GM12878 (cell line): Measurements from ENCODE around the gene FIG4. TPM values are rescaled to one million over a fixed set of nuclear protein-coding genes. Genes with fewer than 3 reads are reported as not detected.

Source experiments
- ATAC-seq: fragments of 200-7000 bp; cut with Tn5 transposase; 3 replicates; pipeline ENCODE4 v1.9.1; 2020; ENCODE audit warnings: mild to moderate bottlenecking, moderate library complexity
- BruUV-seq: library from RNA; stranded (reverse); fragments of 400-500 nt; replicated peaks from 2 replicates; lab custom pipeline; 2021; lab: Mats Ljungman, UMichigan
- CTCF ChIA-PET: fragments of 300-600 bp; sonication (Branson Sonifier 250); formaldehyde crosslinking; extraction: SDS; loops from one replicate; lab custom pipeline; 2021; ENCODE audit warnings: inconsistent platforms; lab: Yijun Ruan, JAX
- POLR2A ChIA-PET: fragments of 350-600 bp; formaldehyde crosslinking; extraction: SDS; loops from one replicate; lab custom pipeline; 2021; ENCODE audit warnings: inconsistent platforms; lab: Charles Lee
- RAD21 ChIA-PET: fragments of 300-600 bp; sonication (Branson Sonifier 250); formaldehyde crosslinking; loops from one replicate; lab custom pipeline; 2023; ENCODE audit warnings: antibody characterized with exemption; ENCODE audit not compliant: unreplicated experiment; lab: Charles Lee
- SMC1A ChIA-PET: fragments of 300-600 bp; sonication (Branson Sonifier 250); formaldehyde crosslinking; loops from one replicate; lab custom pipeline; 2023; ENCODE audit not compliant: unreplicated experiment, uncharacterized antibody; lab: Charles Lee
- DNase-seq: peaks from one replicate; pipeline ENCODE4 v3.0.0-alpha.2; 2011; ENCODE audit warnings: low read depth, low spot score
- FAIRE-seq: peaks from 3 replicates; lab custom pipeline; 2011; peaks lifted over from hg19 to GRCh38; lab: Jason Lieb, UNC
- H2AFZ ChIP-seq: 2 replicates; pipeline ENCODE4 v1.6.0; 2011; ENCODE audit warnings: low read depth, low read length, control low read depth; ENCODE audit not compliant: control insufficient read depth
- H3K27ac ChIP-seq: 2 replicates; pipeline ENCODE4 v1.5.1; 2011; ENCODE audit warnings: control low read depth; ENCODE audit not compliant: control insufficient read depth, insufficient read depth
- H3K27me3 ChIP-seq, 2 experiments: replicated peaks in 1 of 2; 2 replicates each; pipeline versions ENCODE4 v1.6.0 to v1.6.1; 2011; ENCODE audit warnings: low read length in 1 of 2; ENCODE audit not compliant: control insufficient read depth in 2 of 2, insufficient read depth in 2 of 2
- H3K36me3 ChIP-seq, 2 experiments: 2 replicates each; pipeline ENCODE4 v1.5.1; 2011; ENCODE audit warnings: low read length in 1 of 2; ENCODE audit not compliant: control insufficient read depth in 2 of 2, insufficient read depth in 2 of 2
- H3K4me1 ChIP-seq: 2 replicates; pipeline ENCODE4 v1.6.1; 2011; ENCODE audit warnings: mild to moderate bottlenecking, low read length, moderate library complexity, mixed read lengths; ENCODE audit not compliant: control insufficient read depth, insufficient read depth
- H3K4me2 ChIP-seq: 2 replicates; pipeline ENCODE4 v1.6.0; 2011; ENCODE audit warnings: control low read depth; ENCODE audit not compliant: control insufficient read depth, insufficient read depth
- H3K4me3 ChIP-seq: fragments of 200-600 bp; sonication (generic); 2 replicates; pipeline ENCODE4 v1.5.1; 2016
- H3K79me2 ChIP-seq: 2 replicates; pipeline ENCODE4 v1.6.0; 2011; ENCODE audit warnings: low read length; ENCODE audit not compliant: control insufficient read depth, insufficient read depth
- H3K9ac ChIP-seq: 2 replicates; pipeline ENCODE4 v1.8.0; 2011; ENCODE audit warnings: low read length, control low read depth, mixed read lengths; ENCODE audit not compliant: control insufficient read depth, insufficient read depth
- H3K9me3 ChIP-seq: replicated peaks from 3 replicates; pipeline ENCODE4 v1.5.1; 2011; ENCODE audit warnings: mild to moderate bottlenecking, low read length; ENCODE audit not compliant: control insufficient read depth, insufficient read depth
- H4K20me1 ChIP-seq: 2 replicates; pipeline ENCODE4 v1.6.0; 2011; ENCODE audit not compliant: control insufficient read depth, insufficient read depth
- BMI1 ChIP-seq: fragments of 450-650 bp; IDR thresholded peaks from 2 replicates; pipeline ENCODE4 v1.6.1; 2016; ENCODE audit warnings: mild to moderate bottlenecking, moderate library complexity, borderline replicate concordance
- DPF2 ChIP-seq: fragments of 450-650 bp; IDR thresholded peaks from 2 replicates; pipeline ENCODE4 v1.6.1; 2017; ENCODE audit warnings: mild to moderate bottlenecking
- FOS ChIP-seq: IDR thresholded peaks from 3 replicates; pipeline ENCODE4 v1.6.1; 2011; ENCODE audit warnings: borderline replicate concordance; ENCODE audit not compliant: insufficient read length; ENCODE audit errors: extremely low read depth
- IRF4 ChIP-seq: IDR thresholded peaks from 2 replicates; pipeline ENCODE4 v1.6.1; 2011; ENCODE audit warnings: low read depth, low read length
- KDM1A ChIP-seq: fragments of 200-600 bp; sonication (generic); IDR thresholded peaks from 2 replicates; pipeline ENCODE4 v1.6.1; 2016; ENCODE audit warnings: borderline replicate concordance
- PAX5 ChIP-seq: IDR thresholded peaks from 2 replicates; pipeline ENCODE4 v1.6.1; 2011; ENCODE audit warnings: low read depth, low read length, borderline replicate concordance
- RAD21 ChIP-seq: IDR thresholded peaks from 2 replicates; pipeline ENCODE4 v1.6.1; 2011; ENCODE audit warnings: mild to moderate bottlenecking, low read depth, low read length, moderate library complexity; ENCODE audit not compliant: insufficient read depth
- RB1 ChIP-seq: fragments of 450-650 bp; formaldehyde crosslinking; IDR thresholded peaks from 2 replicates; pipeline ENCODE4 v1.6.1; 2017; ENCODE audit warnings: mild to moderate bottlenecking, borderline replicate concordance
- SMAD5 ChIP-seq: IDR thresholded peaks from 2 replicates; pipeline ENCODE4 v1.6.1; 2016; ENCODE audit warnings: antibody characterized with exemption, low read depth
- ZBTB4 ChIP-seq: fragments of 450-650 bp; formaldehyde crosslinking; IDR thresholded peaks from 2 replicates; pipeline ENCODE4 v1.4.0; 2022; ENCODE audit warnings: mild to moderate bottlenecking, moderate library complexity
- ZNF24 ChIP-seq: fragments of 450-650 bp; IDR thresholded peaks from 2 replicates; pipeline ENCODE4 v1.6.1; 2017; ENCODE audit warnings: antibody characterized with exemption, mild to moderate bottlenecking
- WGBS: methylation state at CpG from one replicate; pipeline ENCODE4 v1.1.6; 2016; ENCODE audit warnings: low lambda C conversion rate; ENCODE audit not compliant: insufficient replicate concordance, insufficient coverage; ENCODE audit errors: missing lambda C conversion rate; 5-methylcytosine and 5-hydroxymethylcytosine counted together
- in situ Hi-C: fragments of 300-500 bp; cut with MboI; formaldehyde crosslinking; loops from 9 replicates; pipeline ENCODE4 v1.14.3; 2018; ENCODE audit warnings: mixed read lengths
- intact Hi-C: fragments of 100-400 bp; cut with micrococcal nuclease; formaldehyde crosslinking; loops from one replicate; pipeline ENCODE4 v1.14.2; 2022; ENCODE audit not compliant: unreplicated experiment
- polyA plus RNA-seq, 11 experiments: library from polyadenylated mRNA; depleted of rRNA in 4 of 11; unstranded in 6 of 11; stranded (reverse) in 5 of 11; fragments of >200 nt; fragmentation: Nextera tagmentation in 4 of 11; fragmentation: Illumina TruSeq in 1 of 11; extraction: Ambion mirVana in 4 of 11; extraction: Trizol in 1 of 11; gene quantifications; 1 replicate in 1 of 11; 2 replicates in 10 of 11; pipeline versions ENCODE4 v1.2.1 to v1.2.3, GENCODE V29; 2011 to 2016; ENCODE audit warnings: inconsistent platforms in 2 of 11, missing spikeins in 2 of 11, low read depth in 1 of 11
- total RNA-seq, 4 experiments: library from RNA; depleted of rRNA in 3 of 4; stranded (reverse); fragments of >200 nt in 3 of 4; fragmentation: Illumina TruSeq in 1 of 4; extraction: Trizol in 1 of 4; gene quantifications; 2 replicates each; pipeline versions ENCODE4 v1.2.1 to v1.2.3, GENCODE V29; 2013 to 2021
- TF ChIP-seq, protein P1 (sequence below): IDR thresholded peaks from 2 replicates; pipeline ENCODE4 v1.6.1; 2011; ENCODE audit warnings: borderline replicate concordance, low read depth, mild to moderate bottlenecking, moderate library complexity, low read length; ENCODE audit not compliant: insufficient read depth, poor library complexity, severe bottlenecking

Gene FIG4
- total and polyA plus RNA-seq, 10 of the 15 experiments (the other 5 are each of a cell fraction or from before 2014, with no cell fraction given), result 3.8 to 23.2 (median 11.8) TPM

- intact Hi-C loops, result no loop called here
- Histone ChIP-seq H3K9me3 (no peaks in the 10 kb centered on the region; the same call in 2 of the 3 replicates), H3K4me3 (no peak overlapping the region), H3K27ac (no peak overlapping the region), H3K27me3 (no peaks in the 10 kb centered on the region), H3K9ac (no peak overlapping the region), H3K36me3 (peaks cover 0 to 1% of the 10 kb centered on the region in 2 experiments; a peak in 2 of 4 replicates), H4K20me1 (no peaks in the 10 kb centered on the region), H3K79me2 (no peaks in the 10 kb centered on the region), H2AFZ (no peak overlapping the region), H3K4me2 (no peak overlapping the region), H3K4me1 (no peaks in the 10 kb centered on the region)
- WGBS, result 66% methylated on average over 3 of the region's 3 CpGs
- CTCF ChIA-PET, result interaction anchor here (0.7 to 4.7 kb wide), 4 partner anchors 9 to 325 kb away, joined by 3 to 24 read pairs (median 14); no protein-coding TSS in a partner anchor
- POLR2A ChIA-PET, result interaction anchor here (0.6 kb wide), 2 partner anchors 17 to 202 kb away, joined by 3 to 4 read pairs; no protein-coding TSS in a partner anchor
- RAD21 ChIA-PET, result interaction anchor here (0.6 to 2.8 kb wide), 2 partner anchors 87 to 325 kb away, joined by 3 to 15 read pairs; no protein-coding TSS in a partner anchor
- no peak for FAIRE-seq
- in situ Hi-C loops, result no loop called here
- BruUV-seq, result no TSS peak
- no peak for TF ChIP-seq IRF4
- TF ChIP-seq PAX5, result peak; percentile 82; the same call in 1 of the 2 replicates
- ATAC-seq, result no peak
- DNase-seq, result no peak
- SMC1A ChIA-PET, result interaction anchor here (1.6 to 4.0 kb wide), 2 partner anchors 325 to 676 kb away, joined by 7 to 20 read pairs; no protein-coding TSS in a partner anchor
Measured at GRCh38 chr6:109714166-109714565, 23.1 kb downstream of the FIG4 start.

- RAD21 ChIA-PET, result interaction anchor here (0.6 to 2.8 kb wide), 2 partner anchors 88 to 325 kb away, joined by 3 to 15 read pairs; no protein-coding TSS in a partner anchor
- TF ChIP-seq RB1 (no peak), SMAD5 (no peak), DPF2 (no peak), FOS (no peak), KDM1A (no peak), ZBTB4 (CRISPR knock-in tag) (no peak), RAD21 (no peak), ZNF24 (no peak), BMI1 (no peak)
- TF ChIP-seq, protein P1, sequence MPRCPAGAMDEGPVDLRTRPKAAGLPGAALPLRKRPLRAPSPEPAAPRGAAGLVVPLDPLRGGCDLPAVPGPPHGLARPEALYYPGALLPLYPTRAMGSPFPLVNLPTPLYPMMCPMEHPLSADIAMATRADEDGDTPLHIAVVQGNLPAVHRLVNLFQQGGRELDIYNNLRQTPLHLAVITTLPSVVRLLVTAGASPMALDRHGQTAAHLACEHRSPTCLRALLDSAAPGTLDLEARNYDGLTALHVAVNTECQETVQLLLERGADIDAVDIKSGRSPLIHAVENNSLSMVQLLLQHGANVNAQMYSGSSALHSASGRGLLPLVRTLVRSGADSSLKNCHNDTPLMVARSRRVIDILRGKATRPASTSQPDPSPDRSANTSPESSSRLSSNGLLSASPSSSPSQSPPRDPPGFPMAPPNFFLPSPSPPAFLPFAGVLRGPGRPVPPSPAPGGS, result no peak
Measured at GRCh38 chr6:109714611-109715010, 23.5 kb downstream of the FIG4 start.

More at GRCh38 chr6:109714611-109715010, 23.5 kb downstream of the FIG4 start:
- no peaks in the 10 kb centered on the region; the same call in 2 of the 3 replicates for H3K9me3 ChIP-seq
- FAIRE-seq, result no peak
- no peak for DNase-seq
- H3K4me1 ChIP-seq, result no peaks in the 10 kb centered on the region
- no TSS peak for BruUV-seq
- H4K20me1 ChIP-seq, result no peaks in the 10 kb centered on the region
- CTCF ChIA-PET, result interaction anchor here (0.7 to 4.7 kb wide), 4 partner anchors 9 to 324 kb away, joined by 3 to 24 read pairs (median 14); no protein-coding TSS in a partner anchor
- in situ Hi-C loops (no loop called here), intact Hi-C loops (no loop called here)
- H3K27ac ChIP-seq, result no peak overlapping the region
- SMC1A ChIA-PET, result interaction anchor here (1.6 to 4.0 kb wide), 2 partner anchors 325 to 675 kb away, joined by 7 to 20 read pairs; no protein-coding TSS in a partner anchor
- H3K9ac ChIP-seq, result no peak overlapping the region
- H3K36me3 ChIP-seq, result peaks cover 0 to 1% of the 10 kb centered on the region in 2 experiments; a peak in 2 of 4 replicates
- no peaks in the 10 kb centered on the region for H3K27me3 ChIP-seq
- no peak overlapping the region for H3K4me3 ChIP-seq
- WGBS, result 100% methylated on average over 1 of the region's 1 CpG
- ATAC-seq, result no peak
- H3K4me2 ChIP-seq, result no peak overlapping the region
- no peak overlapping the region for H2AFZ ChIP-seq
- H3K79me2 ChIP-seq, result no peaks in the 10 kb centered on the region
- POLR2A ChIA-PET, result interaction anchor here (0.6 kb wide), 1 partner anchor 202 kb away, joined by 3 read pairs; no protein-coding TSS in a partner anchor
